Stimulated activated CD8-positive, alpha-beta memory T cell treated with anti-CD3 and anti-CD28 coated beads, Interleukin-7, amount 100 ng/mL, for 24 hours (primary cell): ENCODE results near the gene INF2.

Source experiments
- DNase-seq: peaks from one replicate; pipeline ENCODE4 v3.0.0-alpha.2; 2020; ENCODE audit warnings: low read depth

The INF2 gene

GRCh38 chr14:104770851-104771272 lies 81.4 kb downstream of the INF2 start:
- DNase-seq, result no peak

GRCh38 chr14:104771374-104771773 lies 82.0 kb downstream of the INF2 start:
- DNase-seq, result no peak
